ENCODE data around the gene SPATA31C2.
"Not testable (repeated sequence)": the region's sequence is repeated elsewhere in the genome, so short reads cannot be mapped to it uniquely, and the experiment has no call there.

- TF ChIP-seq, protein P1, sequence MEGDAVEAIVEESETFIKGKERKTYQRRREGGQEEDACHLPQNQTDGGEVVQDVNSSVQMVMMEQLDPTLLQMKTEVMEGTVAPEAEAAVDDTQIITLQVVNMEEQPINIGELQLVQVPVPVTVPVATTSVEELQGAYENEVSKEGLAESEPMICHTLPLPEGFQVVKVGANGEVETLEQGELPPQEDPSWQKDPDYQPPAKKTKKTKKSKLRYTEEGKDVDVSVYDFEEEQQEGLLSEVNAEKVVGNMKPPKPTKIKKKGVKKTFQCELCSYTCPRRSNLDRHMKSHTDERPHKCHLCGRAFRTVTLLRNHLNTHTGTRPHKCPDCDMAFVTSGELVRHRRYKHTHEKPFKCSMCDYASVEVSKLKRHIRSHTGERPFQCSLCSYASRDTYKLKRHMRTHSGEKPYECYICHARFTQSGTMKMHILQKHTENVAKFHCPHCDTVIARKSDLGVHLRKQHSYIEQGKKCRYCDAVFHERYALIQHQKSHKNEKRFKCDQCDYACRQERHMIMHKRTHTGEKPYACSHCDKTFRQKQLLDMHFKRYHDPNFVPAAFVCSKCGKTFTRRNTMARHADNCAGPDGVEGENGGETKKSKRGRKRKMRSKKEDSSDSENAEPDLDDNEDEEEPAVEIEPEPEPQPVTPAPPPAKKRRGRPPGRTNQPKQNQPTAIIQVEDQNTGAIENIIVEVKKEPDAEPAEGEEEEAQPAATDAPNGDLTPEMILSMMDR (IDR thresholded peaks at IDR 0.05): not testable (repeated sequence)
- not testable (repeated sequence) for TF ChIP-seq EP300 (IDR thresholded peaks at IDR 0.05)
Observed at GRCh38 chr9:88133552-88133951, 4.7 kb downstream of the SPATA31C2 start.
